ENCODE results near the gene RAB30. TPM values are rescaled to one million over a fixed set of nuclear protein-coding genes. Genes with fewer than 3 reads are reported as not detected.

Gene RAB30
- total and polyA plus RNA-seq, 2 donors (not counting 3 experiments of a cell fraction or from before 2014, with no cell fraction given) = 4.1 to 14.6 TPM

GRCh38 chr11:83112886-83113285 is 41.2 kb upstream of the RAB30 start:
- no TSS peak for BruUV-seq (replicated peaks)
- dilution Hi-C loops (cut with MboI; ENCODE audit: extremely low pct_ligation_motif_present, low sequenced_read_pairs) = no loop called here
- POLR2A ChIA-PET = no interaction called here

More at GRCh38 chr11:83112886-83113285, 41.2 kb upstream of the RAB30 start:
- no peaks in the 10 kb centered on the region for H3K27me3 ChIP-seq (ENCODE audit: control insufficient read depth in 2 of 2, insufficient read depth in 2 of 2, low read length in 2 of 2)
- H3K9me1 ChIP-seq (replicated peaks; ENCODE audit: control insufficient read depth, extremely low read depth, insufficient read depth, low read length) = no peaks in the 10 kb centered on the region
- H3K36me3 ChIP-seq (ENCODE audit: control insufficient read depth in 2 of 2, extremely low read depth in 1 of 2, insufficient read depth in 2 of 2, low read length in 2 of 2) = no peaks in the 10 kb centered on the region
- intact Hi-C loops (cut with micrococcal nuclease) = no loop called here
- H3K79me2 ChIP-seq (ENCODE audit: control insufficient read depth, insufficient read depth, low read length) = no peaks in the 10 kb centered on the region
- no peak overlapping the region for H3K9ac ChIP-seq (replicated peaks; ENCODE audit: extremely low read depth, insufficient read depth, low read length)
- no peak overlapping the region for H3K4me2 ChIP-seq (ENCODE audit: insufficient read depth, low read length)
- no peak for DNase-seq (ENCODE audit: low read depth, low spot score)
- H2AFZ ChIP-seq (ENCODE audit: low read depth, low read length) = no peak overlapping the region
- H3K4me3 ChIP-seq (replicated peaks in 1 of 3; ENCODE audit: insufficient read depth in 1 of 3, low read depth in 1 of 3, low read length in 3 of 3) = no peak overlapping the region
- no peaks in the 10 kb centered on the region for H3K4me1 ChIP-seq (ENCODE audit: control insufficient read depth, extremely low read depth, insufficient read depth, low read length)
- no peak for FAIRE-seq
- H4K20me1 ChIP-seq (replicated peaks; ENCODE audit: control insufficient read depth, extremely low read depth, insufficient read depth, low read length) = no peaks in the 10 kb centered on the region
- TF ChIP-seq JUN (IDR thresholded peaks at IDR 0.05; ENCODE audit: borderline replicate concordance, insufficient read depth, insufficient read length, low read depth) = no peak
- no peak for TF ChIP-seq CTCF (IDR thresholded peaks at IDR 0.05; ENCODE audit: extremely low read depth in 1 of 2, insufficient read depth in 1 of 2, low read depth in 1 of 2, low read length in 2 of 2)
- no peak for TF ChIP-seq EZH2 (IDR thresholded peaks at IDR 0.05; ENCODE audit: borderline replicate concordance, low read depth, low read length, severe bottlenecking)
- no peak for TF ChIP-seq GATA2 (IDR thresholded peaks at IDR 0.05; ENCODE audit: insufficient read depth, insufficient read length, low read depth, low read length)
- no peak for TF ChIP-seq FOS (IDR thresholded peaks at IDR 0.05; ENCODE audit: borderline replicate concordance, insufficient read depth, low read length)
- no peak for TF ChIP-seq POLR2AphosphoS5 (IDR thresholded peaks at IDR 0.05; ENCODE audit: insufficient read depth, low read depth, low read length)
- TF ChIP-seq POLR2A (IDR thresholded peaks at IDR 0.05; ENCODE audit: low read depth, low read length) = no peak
- no peak for TF ChIP-seq MAX (IDR thresholded peaks at IDR 0.05; ENCODE audit: insufficient read depth, insufficient read length)
- no peak for TF ChIP-seq MYC (IDR thresholded peaks at IDR 0.05; ENCODE audit: low read depth, low read length)
- no peak overlapping the region for H3K27ac ChIP-seq (ENCODE audit: insufficient read depth, low read depth, low read length)
- CTCF ChIA-PET = interaction anchor here (0.7 kb wide), 1 partner anchor 69 kb away, joined by 3 read pairs; no protein-coding TSS in a partner anchor
- no peaks in the 10 kb centered on the region for H3K9me3 ChIP-seq (replicated peaks; ENCODE audit: control insufficient read depth, insufficient read depth, low read length)
